Measurements from ENCODE around the gene FAM83B.
"Not testable (repeated sequence)": the region's sequence is repeated elsewhere in the genome, so short reads cannot be mapped to it uniquely, and the experiment has no call there.

The FAM83B gene

DNA sequence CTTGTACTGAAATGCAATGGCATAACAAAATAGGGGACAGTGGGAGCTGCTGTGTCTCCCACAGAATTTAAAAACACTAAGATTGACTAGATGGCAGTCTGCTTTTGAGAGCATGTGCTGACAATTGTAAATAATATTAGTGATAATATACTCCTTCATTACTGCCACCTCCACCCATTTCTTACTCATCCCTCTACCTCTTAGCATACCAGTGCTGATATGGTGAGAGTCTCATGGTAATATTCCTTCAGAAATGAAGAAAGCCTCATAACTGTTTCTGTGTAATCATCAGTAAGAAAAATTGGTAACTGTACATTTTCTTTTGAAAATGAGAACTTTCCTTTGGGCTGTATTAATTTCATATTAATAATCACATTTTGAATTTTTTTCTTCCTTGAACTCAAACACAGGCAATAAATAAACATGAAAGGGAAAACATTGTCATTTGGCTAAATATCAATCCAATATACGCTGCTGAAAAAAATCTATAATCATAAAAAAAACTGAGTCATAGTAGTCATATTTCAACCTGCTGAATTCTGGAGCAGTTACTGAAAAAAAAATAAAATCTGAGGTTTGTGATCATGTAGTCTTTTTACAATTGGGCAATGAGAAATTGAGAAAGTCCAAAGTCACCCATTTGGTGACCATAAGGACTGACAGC, 34.6 kb downstream of the FAM83B start:
- Histone ChIP-seq H3K27me3 (ENCODE audit: low read length) (no peaks in the 10 kb centered on the region), H3K79me2 (ENCODE audit: insufficient read depth, low read length) (no peaks in the 10 kb centered on the region), H3K9ac (ENCODE audit: low read length) (no peak overlapping the region), H3K36me3 (ENCODE audit: low read length) (no peaks in the 10 kb centered on the region), H4K20me1 (ENCODE audit: low read depth, low read length) (no peaks in the 10 kb centered on the region; the same call in 1 of the 2 replicates), H3K4me3 (ENCODE audit: insufficient read depth, low read length, poor library complexity, severe bottlenecking) (no peak overlapping the region), H3K9me2 (replicated peaks; ENCODE audit: insufficient read depth, low read length) (no peaks in the 10 kb centered on the region), H3K27ac (ENCODE audit: low read depth, low read length) (no peak overlapping the region), H3K4me2 (ENCODE audit: low read depth, low read length, poor library complexity, severe bottlenecking) (no peak overlapping the region), H3F3A (ENCODE audit: insufficient read depth) (no peaks in the 10 kb centered on the region), H2AFZ (ENCODE audit: low read depth, low read length, severe bottlenecking) (no peak overlapping the region), H3K9me3 (ENCODE audit: insufficient read depth, low read length) (no peaks in the 10 kb centered on the region)
- TF ChIP-seq, protein P1, sequence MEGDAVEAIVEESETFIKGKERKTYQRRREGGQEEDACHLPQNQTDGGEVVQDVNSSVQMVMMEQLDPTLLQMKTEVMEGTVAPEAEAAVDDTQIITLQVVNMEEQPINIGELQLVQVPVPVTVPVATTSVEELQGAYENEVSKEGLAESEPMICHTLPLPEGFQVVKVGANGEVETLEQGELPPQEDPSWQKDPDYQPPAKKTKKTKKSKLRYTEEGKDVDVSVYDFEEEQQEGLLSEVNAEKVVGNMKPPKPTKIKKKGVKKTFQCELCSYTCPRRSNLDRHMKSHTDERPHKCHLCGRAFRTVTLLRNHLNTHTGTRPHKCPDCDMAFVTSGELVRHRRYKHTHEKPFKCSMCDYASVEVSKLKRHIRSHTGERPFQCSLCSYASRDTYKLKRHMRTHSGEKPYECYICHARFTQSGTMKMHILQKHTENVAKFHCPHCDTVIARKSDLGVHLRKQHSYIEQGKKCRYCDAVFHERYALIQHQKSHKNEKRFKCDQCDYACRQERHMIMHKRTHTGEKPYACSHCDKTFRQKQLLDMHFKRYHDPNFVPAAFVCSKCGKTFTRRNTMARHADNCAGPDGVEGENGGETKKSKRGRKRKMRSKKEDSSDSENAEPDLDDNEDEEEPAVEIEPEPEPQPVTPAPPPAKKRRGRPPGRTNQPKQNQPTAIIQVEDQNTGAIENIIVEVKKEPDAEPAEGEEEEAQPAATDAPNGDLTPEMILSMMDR (IDR thresholded peaks at IDR 0.05; ENCODE audit: insufficient read depth, low read length, poor library complexity, severe bottlenecking) = no peak
- TF ChIP-seq EZH2phosphoT487 (conservative IDR thresholded peaks at IDR 0.05; ENCODE audit: low read length) = no peak

DNA sequence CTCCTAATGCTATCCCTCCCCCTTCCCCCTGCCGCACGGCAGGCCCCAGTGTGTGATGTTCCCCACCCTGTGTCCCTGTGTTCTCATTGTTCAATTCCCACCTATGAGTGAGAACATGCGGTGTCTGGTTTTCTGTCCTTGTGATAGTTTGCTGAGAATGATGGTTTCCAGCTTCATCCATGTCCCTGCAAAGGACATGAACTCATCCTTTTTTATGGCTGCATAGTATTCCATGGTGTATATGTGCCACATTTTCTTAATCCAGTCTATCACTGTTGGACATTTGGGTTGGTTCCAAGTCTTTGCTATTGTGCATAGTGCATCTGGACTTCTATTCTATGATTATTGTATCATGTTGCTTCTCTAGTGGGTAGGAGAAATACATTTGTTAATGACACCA, 35.3 kb downstream of the FAM83B start:
- H3K9ac ChIP-seq (ENCODE audit: low read length); H3K9me2 ChIP-seq (replicated peaks; ENCODE audit: insufficient read depth, low read length); H3K9me3 ChIP-seq (ENCODE audit: insufficient read depth, low read length); H3K4me3 ChIP-seq (ENCODE audit: insufficient read depth, low read length, poor library complexity, severe bottlenecking); H3K36me3 ChIP-seq (ENCODE audit: low read length); H3K27me3 ChIP-seq (ENCODE audit: low read length); H3F3A ChIP-seq (ENCODE audit: insufficient read depth); H4K20me1 ChIP-seq (ENCODE audit: low read depth, low read length); H3K27ac ChIP-seq (ENCODE audit: low read depth, low read length); H3K4me2 ChIP-seq (ENCODE audit: low read depth, low read length, poor library complexity, severe bottlenecking); H3K79me2 ChIP-seq (ENCODE audit: insufficient read depth, low read length); H2AFZ ChIP-seq (ENCODE audit: low read depth, low read length, severe bottlenecking): not testable (repeated sequence)

DNA sequence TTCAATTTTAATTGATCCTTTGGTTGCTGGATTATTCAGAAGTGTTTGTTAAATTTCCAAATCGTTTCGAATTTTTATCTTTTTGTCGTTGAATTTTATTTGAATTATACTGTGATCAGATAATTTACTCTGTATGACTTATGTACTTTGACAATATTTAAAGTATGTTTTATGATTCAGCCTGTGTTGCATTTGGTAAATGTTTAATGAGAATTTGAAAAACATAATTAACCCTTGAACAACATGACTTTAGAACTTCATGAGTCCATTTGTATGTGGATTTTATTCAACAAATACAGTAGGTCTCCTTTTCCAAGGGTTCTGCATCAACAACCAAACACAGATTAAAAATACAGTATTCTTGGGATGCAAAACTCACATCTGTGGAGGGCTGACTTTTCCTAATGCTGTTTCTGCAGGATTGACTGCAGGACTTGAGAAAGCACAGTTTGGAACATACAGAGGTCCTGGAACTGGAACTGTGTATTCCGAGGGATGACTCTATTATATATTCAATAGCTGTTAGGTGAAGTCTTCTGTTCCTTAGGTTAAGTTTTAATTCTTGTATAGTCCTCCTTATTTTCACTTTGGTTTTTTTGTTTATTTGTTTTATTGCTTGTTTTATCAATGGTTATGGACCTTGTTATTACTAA, 40.5 kb downstream of the FAM83B start:
- Histone ChIP-seq H3K9me3 (ENCODE audit: insufficient read depth, low read length) (no peaks in the 10 kb centered on the region), H3K4me3 (ENCODE audit: insufficient read depth, low read length, poor library complexity, severe bottlenecking) (no peak overlapping the region), H4K20me1 (ENCODE audit: low read depth, low read length) (no peaks in the 10 kb centered on the region; the same call in 1 of the 2 replicates), H3F3A (ENCODE audit: insufficient read depth) (no peaks in the 10 kb centered on the region), H3K79me2 (ENCODE audit: insufficient read depth, low read length) (no peaks in the 10 kb centered on the region), H3K27me3 (ENCODE audit: low read length) (no peaks in the 10 kb centered on the region), H2AFZ (ENCODE audit: low read depth, low read length, severe bottlenecking) (no peak overlapping the region), H3K4me2 (ENCODE audit: low read depth, low read length, poor library complexity, severe bottlenecking) (no peak overlapping the region), H3K36me3 (ENCODE audit: low read length) (no peaks in the 10 kb centered on the region), H3K9ac (ENCODE audit: low read length) (no peak overlapping the region), H3K9me2 (replicated peaks; ENCODE audit: insufficient read depth, low read length) (no peaks in the 10 kb centered on the region), H3K27ac (ENCODE audit: low read depth, low read length) (no peak overlapping the region)
- TF ChIP-seq, protein P1 (IDR thresholded peaks at IDR 0.05; ENCODE audit: insufficient read depth, low read length, poor library complexity, severe bottlenecking) = no peak
- TF ChIP-seq EZH2phosphoT487 (conservative IDR thresholded peaks at IDR 0.05; ENCODE audit: low read length) = no peak

DNA sequence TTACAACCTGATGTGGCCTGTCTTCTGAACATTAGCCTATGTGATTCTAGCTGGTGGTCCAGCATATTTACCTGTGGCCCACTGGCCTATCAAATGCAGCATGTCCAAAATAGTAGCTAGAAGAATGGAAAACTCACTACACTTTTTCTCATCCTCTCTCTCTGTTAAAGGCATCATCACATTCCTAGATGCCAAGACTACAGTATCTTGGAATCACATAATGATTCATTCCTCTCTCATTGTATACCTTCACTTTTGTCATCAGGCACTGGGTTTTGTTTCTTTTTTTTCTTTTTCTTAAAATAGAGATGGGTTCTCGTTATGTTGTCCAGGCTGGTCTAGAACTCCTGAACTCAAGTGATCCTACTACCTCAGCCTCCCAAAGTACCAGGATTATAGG, 45.0 kb downstream of the FAM83B start:
- Histone ChIP-seq H3K27ac (ENCODE audit: low read depth, low read length) (no peak overlapping the region), H3K79me2 (ENCODE audit: insufficient read depth, low read length) (no peaks in the 10 kb centered on the region), H4K20me1 (ENCODE audit: low read depth, low read length) (no peaks in the 10 kb centered on the region), H3K4me3 (ENCODE audit: insufficient read depth, low read length, poor library complexity, severe bottlenecking) (no peak overlapping the region), H3K27me3 (ENCODE audit: low read length) (no peaks in the 10 kb centered on the region), H3K9me3 (ENCODE audit: insufficient read depth, low read length) (no peaks in the 10 kb centered on the region), H3K4me2 (ENCODE audit: low read depth, low read length, poor library complexity, severe bottlenecking) (no peak overlapping the region), H3K9ac (ENCODE audit: low read length) (no peak overlapping the region), H3K9me2 (replicated peaks; ENCODE audit: insufficient read depth, low read length) (no peaks in the 10 kb centered on the region), H2AFZ (ENCODE audit: low read depth, low read length, severe bottlenecking) (no peak overlapping the region), H3F3A (ENCODE audit: insufficient read depth) (no peaks in the 10 kb centered on the region), H3K36me3 (ENCODE audit: low read length) (no peaks in the 10 kb centered on the region)
- no peak for TF ChIP-seq EZH2phosphoT487 (conservative IDR thresholded peaks at IDR 0.05; ENCODE audit: low read length)
- TF ChIP-seq, protein P1 (IDR thresholded peaks at IDR 0.05; ENCODE audit: insufficient read depth, low read length, poor library complexity, severe bottlenecking) = no peak

Data from SU-DHL-6 (cell line).